Stimulated activated CD4-positive, alpha-beta T cell treated with anti-CD3 and anti-CD28 coated beads, Interleukin-15, amount 100 ng/mL, for 1 hour (primary cell): ENCODE measurements around the gene IMMT.

ENCODE experiments used
- DNase-seq, 2 donors: peaks; one replicate each; pipeline ENCODE4 v3.0.0-alpha.2; 2020; ENCODE audit warnings: low read depth in 1 of 2, low spot score in 1 of 2

IMMT gene

GRCh38 chr2:86094229-86094628 lies 101.0 kb downstream of the IMMT start:
- DNase-seq = no peak
